MCF 10A (cell line): Measurements from ENCODE around the gene MX2. TPM values are rescaled to one million over a fixed set of nuclear protein-coding genes. Genes with fewer than 3 reads are reported as not detected.

ENCODE experiments used
- BruUV-seq: library from RNA; stranded (reverse); fragments of 400-500 nt; replicated peaks from 2 replicates; lab custom pipeline; 2021; lab: Mats Ljungman, UMichigan
- CTCF ChIA-PET: fragments of 300-600 bp; sonication (Branson Sonifier 250); formaldehyde crosslinking; extraction: SDS; loops from one replicate; lab custom pipeline; 2021; ENCODE audit warnings: antibody characterized with exemption, inconsistent platforms; lab: Yijun Ruan, JAX
- POLR2A ChIA-PET: fragments of 300-600, 350-650 bp; sonication (Branson Sonifier 250); formaldehyde crosslinking; extraction: SDS; loops from one replicate; lab custom pipeline; 2020; ENCODE audit warnings: antibody characterized with exemption, inconsistent platforms; lab: Yijun Ruan, JAX
- DNase-seq: peaks from one replicate; pipeline ENCODE4 v3.0.0-alpha.2; 2018; ENCODE audit not compliant: unreplicated experiment
- H3K27ac Mint-ChIP-seq: one replicate; pipeline ENCODE4 v1.8.0; 2022; ENCODE audit warnings: mild to moderate bottlenecking, low read depth, mixed read lengths; ENCODE audit not compliant: unreplicated experiment
- H3K27me3 Mint-ChIP-seq: one replicate; pipeline ENCODE4 v1.8.0; 2022; ENCODE audit warnings: mixed read lengths; ENCODE audit not compliant: insufficient read depth, unreplicated experiment
- H3K36me3 Mint-ChIP-seq: one replicate; pipeline ENCODE4 v1.8.0; 2022; ENCODE audit warnings: mild to moderate bottlenecking, moderate library complexity, mixed read lengths; ENCODE audit not compliant: insufficient read depth, unreplicated experiment
- H3K4me1 Mint-ChIP-seq: one replicate; pipeline ENCODE4 v1.8.0; 2022; ENCODE audit warnings: mixed read lengths; ENCODE audit not compliant: insufficient read depth, unreplicated experiment
- H3K4me3 Mint-ChIP-seq: one replicate; pipeline ENCODE4 v1.8.0; 2022; ENCODE audit warnings: mild to moderate bottlenecking, moderate library complexity, mixed read lengths; ENCODE audit not compliant: unreplicated experiment
- H3K9me3 Mint-ChIP-seq: one replicate; pipeline ENCODE4 v1.8.0; 2022; ENCODE audit warnings: mixed read lengths; ENCODE audit not compliant: unreplicated experiment
- CTCF ChIP-seq: fragments of 200-600 bp; IDR thresholded peaks from one replicate; pipeline ENCODE4 v1.8.0; 2022; ENCODE audit warnings: antibody characterized with exemption, mild to moderate bottlenecking; ENCODE audit not compliant: unreplicated experiment
- intact Hi-C: fragments of 100-400 bp; cut with micrococcal nuclease; formaldehyde crosslinking; loops from 2 replicates; pipeline ENCODE4 v1.14.1; 2022
- total RNA-seq: library from RNA; stranded (reverse); gene quantifications from 2 replicates; pipeline ENCODE4 v1.2.3, GENCODE V29; 2022

MX2 gene
- total RNA-seq, 1 experiment from 2014 or later, result not detected

GRCh38 chr21:41453761-41454160 lies 91.9 kb downstream of the MX2 start:
- Mint-ChIP-seq H3K27ac (no peak overlapping the region), H3K4me3 (no peak overlapping the region), H3K27me3 (no peaks in the 10 kb centered on the region), H3K36me3 (no peaks in the 10 kb centered on the region), H3K9me3 (no peaks in the 10 kb centered on the region), H3K4me1 (no peaks in the 10 kb centered on the region)
- DNase-seq, result no peak
- intact Hi-C loops, result no loop called here
- no TSS peak for BruUV-seq
- ChIA-PET CTCF (interaction anchor here (1.5 kb wide), 1 partner anchor 14 kb away, joined by 4 read pairs; no protein-coding TSS in a partner anchor), POLR2A (no interaction called here)
- no peak for TF ChIP-seq CTCF

- TF ChIP-seq CTCF, result no peak
- intact Hi-C loops, result no loop called here
- DNase-seq, result no peak
- CTCF ChIA-PET, result interaction anchor here (0.5 to 4.7 kb wide), 6 partner anchors 9 to 359 kb away, joined by 3 to 52 read pairs (median 4); no protein-coding TSS in a partner anchor
- no peaks in the 10 kb centered on the region for H3K27me3 Mint-ChIP-seq
- BruUV-seq, result no TSS peak
- H3K9me3 Mint-ChIP-seq, result no peaks in the 10 kb centered on the region
- POLR2A ChIA-PET, result no interaction called here
- H3K36me3 Mint-ChIP-seq, result peaks cover 5% of the 10 kb centered on the region
- H3K27ac Mint-ChIP-seq, result no peak overlapping the region
- no peak overlapping the region for H3K4me3 Mint-ChIP-seq
- H3K4me1 Mint-ChIP-seq, result no peaks in the 10 kb centered on the region
These were observed 96.3 kb downstream of the MX2 start for GRCh38 chr21:41458121-41458520.

- POLR2A ChIA-PET, result interaction anchor here (0.8 kb wide), 1 partner anchor 162 kb away, joined by 3 read pairs; no protein-coding TSS in a partner anchor
- no TSS peak for BruUV-seq
- CTCF ChIA-PET, result interaction anchor here (0.6 to 4.7 kb wide), 10 partner anchors 9 to 358 kb away, joined by 3 to 52 read pairs (median 4); no protein-coding TSS in a partner anchor
- Mint-ChIP-seq H3K4me3 (no peak overlapping the region), H3K9me3 (no peaks in the 10 kb centered on the region), H3K36me3 (peaks cover 5% of the 10 kb centered on the region), H3K4me1 (no peaks in the 10 kb centered on the region), H3K27ac (no peak overlapping the region), H3K27me3 (no peaks in the 10 kb centered on the region)
- intact Hi-C loops, result no loop called here
- DNase-seq, result no peak
- TF ChIP-seq CTCF, result no peak
These were observed 96.7 kb downstream of the MX2 start for GRCh38 chr21:41458559-41458958.

Other genes with a start within 250 kb of the MX2 start
- gene BACE2, start 193.9 kb upstream of the MX2 start, total RNA-seq, result 21.3 and 22.0 TPM in 2 replicates
- gene FAM3B, start 45.2 kb upstream of the MX2 start, total RNA-seq, result not detected in 2 replicates
- gene MX1, start 64.2 kb downstream of the MX2 start, total RNA-seq, result 1.8 and 2.4 TPM in 2 replicates
- not detected in 2 replicates for gene TMPRSS2, start 146.1 kb downstream of the MX2 start, total RNA-seq